HG03095 (cell line): ENCODE measurements around the gene DZANK1.
"Not testable (repeated sequence)": the region's sequence is repeated elsewhere in the genome, so short reads cannot be mapped to it uniquely, and the experiment has no call there.

Experiments used
- ATAC-seq: cut with Tn5 transposase; IDR thresholded peaks from one replicate; pipeline ENCODE4 v1.9.1; 2021; ENCODE audit warnings: moderate library complexity; ENCODE audit not compliant: unreplicated experiment

The DZANK1 gene

GRCh38 chr20:18440403-18440802 lies 26.4 kb downstream of the DZANK1 start:
- ATAC-seq, result no peak

GRCh38 chr20:18436847-18437246 lies 30.0 kb downstream of the DZANK1 start:
- ATAC-seq, result no peak

DNA sequence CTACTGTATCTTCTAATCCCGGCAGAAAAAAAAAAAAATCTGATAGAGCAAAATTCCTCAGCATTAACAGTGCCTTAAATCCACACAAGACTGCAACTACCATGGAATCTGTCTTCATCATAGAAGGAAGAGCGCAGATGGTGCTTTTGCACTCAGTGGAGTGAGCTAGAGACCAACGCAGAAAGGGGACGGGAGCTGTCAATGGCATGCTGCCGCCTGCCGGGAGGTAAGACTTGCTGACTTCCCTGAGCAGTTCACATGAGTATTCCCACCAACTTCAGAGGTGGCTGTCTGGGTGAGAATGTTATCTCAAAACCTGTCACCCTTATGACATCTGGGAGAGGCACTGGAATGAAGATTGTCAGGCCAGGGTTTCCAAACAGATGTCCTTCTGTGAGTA lies 35.6 kb downstream of the DZANK1 start:
- ATAC-seq, result no peak

DNA sequence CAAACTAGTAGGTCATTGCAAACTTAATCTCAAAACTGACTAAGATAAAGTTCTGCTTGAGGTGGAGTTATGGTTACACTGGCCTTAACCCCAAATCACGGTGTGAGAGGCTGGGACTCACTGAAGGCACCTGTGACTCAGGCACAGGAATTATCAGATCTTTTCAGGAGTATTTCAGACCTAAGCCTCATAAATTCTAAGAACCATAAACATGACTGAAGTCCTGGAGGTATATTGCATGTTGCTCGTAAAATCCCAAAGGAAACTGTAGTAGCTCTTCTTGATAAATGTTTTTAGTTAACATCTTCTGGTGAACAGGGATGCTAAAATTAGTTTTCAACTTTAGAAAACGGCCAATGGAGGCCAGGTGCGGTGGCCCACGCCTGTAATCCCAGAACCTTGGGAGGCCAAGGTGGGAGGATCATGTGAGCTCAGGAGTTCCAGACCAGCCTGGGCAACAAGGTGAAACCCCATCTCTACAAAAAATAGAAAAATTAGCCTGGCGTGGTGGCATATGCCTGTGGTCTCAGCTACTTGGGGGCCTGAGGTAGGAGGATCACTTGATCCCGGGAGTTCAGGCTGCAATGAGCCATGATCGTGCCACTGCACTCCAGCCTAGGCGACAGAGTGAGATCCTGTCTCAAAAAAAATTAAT lies 36.5 kb downstream of the DZANK1 start:
- no peak for ATAC-seq

DNA sequence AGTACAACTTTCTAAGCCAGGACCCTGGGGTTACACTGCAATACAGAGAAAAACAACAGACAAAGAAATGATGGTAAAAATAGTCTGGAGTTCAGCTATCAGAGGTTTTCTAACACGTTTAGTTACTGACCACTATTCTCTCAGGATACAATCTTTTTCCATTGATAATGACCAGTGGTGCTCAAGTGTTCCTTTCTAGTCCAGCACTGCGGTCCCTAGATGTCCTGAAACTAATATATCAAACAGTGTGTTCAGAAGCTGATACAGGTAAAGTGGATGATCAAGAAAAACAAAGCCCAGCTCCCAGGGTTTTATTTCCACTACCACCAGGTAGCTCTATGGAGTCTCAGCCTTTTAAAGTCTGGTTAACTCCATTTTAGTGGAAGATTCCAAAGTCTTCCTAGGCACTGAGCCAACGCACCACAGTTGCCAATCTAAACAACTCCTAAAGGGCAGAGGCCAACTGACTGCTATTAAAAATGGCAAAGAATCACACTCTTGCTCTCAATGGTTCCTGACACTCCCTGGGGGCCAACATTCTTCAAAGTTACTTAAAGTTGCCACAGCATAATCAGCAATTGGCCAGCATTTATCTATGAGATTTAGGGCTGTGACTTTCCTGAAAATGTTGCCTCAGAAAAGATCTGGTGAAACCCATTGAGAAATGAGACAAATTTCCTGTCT lies 38.2 kb downstream of the DZANK1 start:
- no peak for ATAC-seq

DNA sequence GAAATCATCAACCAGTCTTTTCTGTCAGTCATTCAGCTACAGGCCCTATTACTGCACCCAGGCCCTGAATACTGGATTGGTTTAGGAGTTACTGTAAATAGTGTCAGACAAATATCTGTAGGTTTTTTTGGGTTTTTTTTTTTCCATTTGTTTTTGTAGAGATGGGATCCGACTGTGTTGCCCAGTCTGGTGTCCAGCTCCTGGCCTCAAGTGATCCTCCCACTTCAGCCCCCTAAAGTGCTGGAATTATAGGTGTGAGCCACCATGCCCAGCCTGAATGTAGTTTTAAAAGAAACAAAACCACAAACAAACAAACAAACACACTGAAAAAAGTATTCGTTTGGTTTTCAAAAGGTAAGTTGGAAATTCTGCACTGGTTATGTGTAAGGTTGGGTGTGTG lies 39.6 kb downstream of the DZANK1 start:
- ATAC-seq, result no peak

DNA sequence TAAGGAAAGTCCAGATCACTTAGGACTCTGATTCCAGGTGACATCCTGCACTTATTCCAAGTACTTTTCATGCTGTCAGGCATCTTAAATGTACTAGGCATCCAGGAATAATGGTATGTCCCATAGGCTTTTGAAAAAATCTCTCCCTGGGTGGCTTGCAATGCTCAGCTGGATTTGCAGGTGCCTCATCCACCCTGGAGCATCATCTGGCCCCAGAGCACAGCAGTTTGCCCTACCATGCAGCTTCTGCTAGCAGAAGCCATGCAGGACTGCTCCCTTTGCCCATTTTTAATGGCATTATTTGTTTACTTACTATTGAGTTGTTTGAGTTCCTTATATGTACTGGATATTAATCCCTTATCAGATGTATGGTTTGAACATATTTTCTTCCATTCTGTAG lies 45.2 kb downstream of the DZANK1 start:
- no peak for ATAC-seq

DNA sequence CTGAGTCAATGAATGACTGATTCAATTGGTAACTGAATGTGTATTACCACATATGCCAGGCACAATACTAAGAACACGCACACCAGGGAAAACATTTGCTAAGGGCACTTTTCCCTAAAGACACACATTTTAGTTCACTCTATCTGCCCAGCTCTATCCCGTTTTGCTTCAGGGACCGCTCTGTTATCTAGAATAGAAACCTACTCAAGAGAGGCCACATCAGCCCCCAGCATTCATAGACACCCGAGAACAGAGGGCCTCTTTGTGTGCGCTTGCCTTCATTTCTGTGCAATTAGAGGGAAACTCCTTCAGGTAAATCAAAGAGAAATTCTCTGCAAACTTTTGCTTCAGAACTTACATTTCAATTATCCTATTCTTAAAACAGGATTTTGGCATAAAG lies 50.3 kb downstream of the DZANK1 start:
- ATAC-seq, result no peak

DNA sequence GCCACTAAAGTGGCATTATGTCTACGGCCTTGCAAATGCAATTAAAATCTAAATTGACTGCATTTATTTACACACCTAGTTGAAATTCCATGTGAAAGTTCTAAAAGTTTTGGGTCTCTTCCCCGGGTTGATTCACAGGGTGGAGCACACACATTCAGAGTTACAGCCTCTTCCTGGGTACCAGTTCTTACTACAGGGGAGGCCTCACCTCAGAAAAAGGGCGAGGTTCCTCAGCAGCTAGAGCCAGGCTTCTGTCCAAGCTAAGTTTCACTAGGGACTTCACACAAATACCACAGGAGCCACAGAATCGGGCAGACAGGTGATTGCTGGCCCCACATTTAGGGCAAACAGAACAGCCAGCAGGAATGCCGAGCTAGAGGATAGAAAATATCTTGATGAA lies 52.7 kb downstream of the DZANK1 start:
- ATAC-seq, result no peak

DNA sequence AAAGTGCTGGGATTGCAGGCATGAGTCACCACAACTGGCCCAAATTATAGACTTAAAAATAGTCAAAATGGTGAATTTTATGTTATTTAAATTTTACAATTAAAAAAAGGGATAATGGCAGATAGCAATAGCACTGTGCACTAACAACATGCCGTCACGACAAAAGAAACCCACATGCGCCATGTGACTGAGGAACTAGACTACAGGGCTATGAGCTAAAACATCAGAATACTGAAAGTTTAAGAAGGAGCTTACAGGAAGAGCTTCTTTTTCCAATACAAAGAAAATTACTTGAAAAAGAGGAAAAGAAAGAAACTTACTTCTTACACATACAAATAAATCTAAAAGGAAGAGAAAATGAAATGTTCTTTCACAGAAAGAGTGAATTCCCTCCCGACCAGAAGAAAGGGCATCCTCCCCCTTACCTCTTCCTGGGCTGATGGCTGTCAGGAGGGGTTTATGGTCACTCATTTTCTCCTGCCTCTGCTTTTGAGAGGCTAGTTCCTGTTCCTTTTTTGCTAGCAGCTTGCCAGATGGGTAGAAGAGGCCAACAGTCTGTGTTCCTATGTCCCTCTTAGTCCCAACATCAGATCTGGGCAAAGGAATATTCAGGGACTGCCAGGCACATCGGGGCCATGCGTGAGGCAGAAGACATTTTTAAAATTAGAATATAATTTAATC lies 54.5 kb downstream of the DZANK1 start:
- ATAC-seq, result peak; percentile 42

DNA sequence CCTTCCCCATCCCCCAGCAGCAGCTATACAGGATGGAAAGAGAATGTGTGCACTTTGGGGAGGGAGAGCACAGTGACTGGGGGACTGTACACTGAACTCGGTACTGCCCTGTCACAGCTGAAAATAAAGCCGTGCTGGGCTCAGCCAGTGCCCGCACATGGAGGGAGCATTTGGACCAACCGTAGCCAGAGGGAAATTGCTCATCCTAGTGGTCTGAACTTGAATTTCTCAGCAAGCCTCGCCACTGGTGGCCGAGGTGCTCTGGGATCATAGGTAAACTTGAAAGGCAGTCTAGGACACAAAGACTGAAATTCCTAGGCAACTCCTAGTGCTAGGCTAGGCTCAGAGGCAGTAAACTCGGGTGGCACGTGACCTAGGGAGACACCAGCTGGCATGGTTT lies 61.0 kb downstream of the DZANK1 start:
- ATAC-seq, result no peak

DNA sequence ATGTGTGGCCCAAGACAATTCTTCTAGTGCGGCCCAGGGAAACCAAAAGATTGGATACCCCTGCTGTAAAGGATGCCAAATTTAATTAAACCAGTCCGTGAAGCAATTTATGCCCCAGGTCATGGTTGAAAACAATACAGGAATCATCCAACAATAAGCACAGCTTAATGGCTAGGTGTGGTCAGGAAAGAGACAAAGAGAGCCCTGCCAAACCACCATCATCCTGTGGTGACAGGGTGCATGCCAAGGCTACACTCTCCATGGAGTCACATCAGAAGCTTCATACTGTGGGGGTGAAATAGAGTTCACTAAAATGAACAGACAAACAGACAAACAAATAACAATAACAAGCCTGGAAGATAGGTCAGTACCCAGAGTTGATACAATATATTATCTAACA lies 62.7 kb downstream of the DZANK1 start:
- ATAC-seq, result no peak

DNA sequence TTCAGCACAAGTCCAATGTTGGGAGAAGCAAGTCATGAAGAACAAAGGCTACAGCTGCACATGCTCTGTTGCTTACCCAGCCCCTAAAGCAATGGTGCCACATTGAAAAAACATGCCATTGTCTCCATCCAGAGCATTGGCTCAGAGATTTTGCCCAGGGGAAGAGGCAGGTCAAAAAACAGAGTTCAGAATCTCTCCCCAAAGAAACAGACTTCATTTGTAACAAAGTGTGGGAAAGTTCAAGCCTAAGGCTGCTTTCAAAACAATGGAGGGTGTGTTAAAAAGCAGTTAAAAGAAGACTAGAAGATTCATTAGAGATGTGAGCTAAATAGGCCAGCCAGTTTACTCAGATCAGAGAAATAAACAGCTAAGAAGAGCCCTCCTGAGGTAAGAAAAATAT lies 63.6 kb downstream of the DZANK1 start:
- ATAC-seq, result no peak

DNA sequence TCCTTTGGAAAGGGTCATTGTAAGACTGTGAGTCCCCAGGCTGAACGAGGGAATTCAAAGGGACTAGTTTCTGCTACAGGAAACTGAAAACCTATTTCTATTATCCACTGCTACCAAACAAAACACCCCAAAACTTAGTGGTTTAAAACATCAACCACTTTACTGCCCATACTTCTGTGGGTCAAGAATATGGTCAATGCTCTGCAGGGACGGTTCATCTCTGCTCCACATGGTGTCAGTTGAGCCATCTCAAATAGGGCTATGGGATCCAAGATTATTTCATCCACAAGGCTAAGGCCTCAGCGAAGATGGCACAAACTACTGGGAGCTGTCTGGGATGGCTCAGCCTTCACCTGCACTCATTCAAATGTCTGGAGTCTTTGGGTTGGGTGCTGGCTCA lies 65.5 kb downstream of the DZANK1 start:
- no peak for ATAC-seq

- no peak for ATAC-seq
These were observed 66.4 kb downstream of the DZANK1 start for GRCh38 chr20:18400460-18400859.

- not testable (repeated sequence) for ATAC-seq
These were observed 68.1 kb downstream of the DZANK1 start for GRCh38 chr20:18398713-18399112.

DNA sequence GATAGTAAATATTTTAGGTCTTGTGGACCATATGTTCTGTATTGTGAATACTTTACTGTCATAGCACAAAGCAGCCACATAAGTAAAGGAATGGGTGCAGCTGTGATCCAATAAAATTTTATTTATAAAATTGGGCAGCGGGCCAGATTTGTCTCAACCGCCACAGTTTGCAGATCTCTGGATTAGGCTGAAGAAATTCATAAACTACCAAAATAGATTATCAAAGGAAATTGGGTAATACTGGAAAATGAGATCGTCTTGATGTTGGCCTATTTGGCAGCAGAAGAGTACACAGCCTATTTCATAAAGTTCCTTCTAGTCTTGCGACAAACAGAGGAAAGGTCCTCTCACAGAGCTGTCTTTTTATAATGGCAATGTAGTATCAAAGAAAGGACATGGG lies 69.8 kb downstream of the DZANK1 start:
- no peak for ATAC-seq

- no peak for ATAC-seq
These were observed 71.3 kb downstream of the DZANK1 start for GRCh38 chr20:18395544-18395943.

DNA sequence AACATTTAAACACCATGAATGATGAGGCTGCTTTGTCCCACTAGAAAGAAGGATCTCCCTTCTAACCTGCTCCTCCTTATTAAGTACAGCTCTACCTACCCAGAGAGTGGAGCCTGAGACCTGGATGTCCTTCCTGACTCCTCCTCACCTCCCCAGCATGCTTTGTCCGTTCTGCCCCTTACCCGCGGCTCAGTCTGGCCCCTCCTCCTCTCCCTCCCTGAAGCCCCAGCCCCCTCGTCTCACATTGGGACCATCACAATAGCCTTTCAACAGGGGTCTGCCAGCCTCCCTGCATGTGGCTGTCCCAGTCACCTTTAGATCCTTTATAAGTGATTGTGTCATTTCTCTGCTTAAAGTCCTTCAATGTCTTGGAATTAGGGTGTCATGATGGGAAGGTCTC lies 72.5 kb downstream of the DZANK1 start:
- ATAC-seq, result no peak

- no peak for ATAC-seq
These were observed 75.1 kb downstream of the DZANK1 start for GRCh38 chr20:18391686-18392085.

DNA sequence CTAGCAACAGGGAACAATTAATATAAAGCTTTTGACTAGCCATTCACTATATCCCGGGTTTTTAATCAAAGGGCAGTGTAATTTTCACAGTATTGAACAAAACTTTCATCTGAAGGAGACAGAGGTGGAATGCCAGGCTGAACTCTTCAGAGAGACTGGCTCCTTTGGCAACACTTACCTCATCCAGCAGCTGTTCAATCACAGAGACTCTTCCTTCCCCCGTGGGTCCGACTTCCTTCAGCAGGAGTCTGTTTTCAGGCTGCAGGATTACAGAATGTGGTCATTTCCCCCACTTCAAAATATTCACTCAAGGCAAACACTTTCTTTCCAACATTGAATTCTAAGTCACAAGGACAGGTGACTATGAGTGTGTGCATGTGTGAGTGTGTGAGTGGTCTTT lies 76.6 kb downstream of the DZANK1 start:
- no peak for ATAC-seq

DNA sequence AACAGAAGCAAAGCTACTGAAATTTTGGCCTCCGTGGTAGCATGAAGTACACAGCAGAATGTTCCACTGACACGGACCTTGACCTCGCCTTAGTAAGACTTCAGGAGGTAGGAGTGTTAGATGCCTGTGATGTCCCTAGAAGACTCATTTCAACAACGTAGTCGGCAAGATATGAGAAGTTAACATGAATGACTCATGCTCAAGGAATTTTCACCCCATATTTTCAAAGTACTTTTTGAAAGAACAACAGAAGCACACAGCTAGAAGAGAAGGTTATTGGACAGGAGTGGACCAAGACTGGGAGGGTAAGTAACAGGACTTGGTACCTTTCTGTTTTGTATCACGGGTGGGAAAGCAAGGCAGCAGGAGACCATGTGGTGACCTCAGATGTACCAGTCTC lies 78.0 kb downstream of the DZANK1 start:
- ATAC-seq, result no peak
